SHP77 (cell line): ENCODE data around the gene SGCD.
A peak's percentile ranks its signal among the peaks of the same experiment; 100 is the strongest.

Experiments used
- DNase-seq, 2 experiments: peaks; one replicate each; lab custom pipeline; 2025; lab: John Stamatoyannopoulos, UW

SGCD gene

GRCh38 chr5:156326718-156327259 lies at the start of gene SGCD:
Gene SGCD, plus strand, starts transcription at chr5:156327164.
- DNase-seq = no peak

- no peak for DNase-seq
Observed at GRCh38 chr5:156277290-156277689, 49.7 kb upstream of the SGCD start.

GRCh38 chr5:156295431-156295830 lies 31.5 kb upstream of the SGCD start:
- no peak for DNase-seq

- no peak for DNase-seq
Observed at GRCh38 chr5:156310115-156310514, 16.8 kb upstream of the SGCD start.

GRCh38 chr5:156312897-156313694 lies 13.9 kb upstream of the SGCD start:
- no peak for DNase-seq

GRCh38 chr5:156314416-156314815 lies 12.5 kb upstream of the SGCD start:
- no peak for DNase-seq

- DNase-seq = no peak
Observed at GRCh38 chr5:156322666-156323065, 4.3 kb upstream of the SGCD start.

GRCh38 chr5:156327296-156327695 lies 332 bp downstream of the SGCD start:
- DNase-seq = no peak

- no peak for DNase-seq
Observed at GRCh38 chr5:156328161-156328560, 1.2 kb downstream of the SGCD start.

- DNase-seq = no peak
Observed at GRCh38 chr5:156328766-156329165, 1.8 kb downstream of the SGCD start.

GRCh38 chr5:156329171-156329611 lies 2.2 kb downstream of the SGCD start:
- no peak for DNase-seq

GRCh38 chr5:156330141-156330870 lies 3.3 kb downstream of the SGCD start:
- DNase-seq = no peak

- no peak for DNase-seq
Observed at GRCh38 chr5:156331181-156331580, 4.2 kb downstream of the SGCD start.

- DNase-seq = no peak
Observed at GRCh38 chr5:156331845-156332244, 4.9 kb downstream of the SGCD start.

- no peak for DNase-seq
Observed at GRCh38 chr5:156332245-156332644, 5.3 kb downstream of the SGCD start.

GRCh38 chr5:156339139-156339841 lies 12.3 kb downstream of the SGCD start:
- DNase-seq = no peak

GRCh38 chr5:156340893-156341292 lies 13.9 kb downstream of the SGCD start:
- no peak for DNase-seq

GRCh38 chr5:156350256-156350655 lies 23.3 kb downstream of the SGCD start:
- DNase-seq = no peak

- no peak for DNase-seq
Observed at GRCh38 chr5:156351423-156351822, 24.5 kb downstream of the SGCD start.

GRCh38 chr5:156354571-156354970 lies 27.6 kb downstream of the SGCD start:
- no peak for DNase-seq

GRCh38 chr5:156356238-156356637 lies 29.3 kb downstream of the SGCD start:
- peak in 1 of 2 experiments; percentile 32 for DNase-seq

- no peak for DNase-seq
Observed at GRCh38 chr5:156359476-156359875, 32.5 kb downstream of the SGCD start.
